Measurements from ENCODE around the gene EHD1. TPM values are rescaled to one million over a fixed set of nuclear protein-coding genes. Genes with fewer than 3 reads are reported as not detected.

Gene EHD1
- total and polyA plus RNA-seq, 10 donors: 51.9 to 337 (median 162) TPM

DNA sequence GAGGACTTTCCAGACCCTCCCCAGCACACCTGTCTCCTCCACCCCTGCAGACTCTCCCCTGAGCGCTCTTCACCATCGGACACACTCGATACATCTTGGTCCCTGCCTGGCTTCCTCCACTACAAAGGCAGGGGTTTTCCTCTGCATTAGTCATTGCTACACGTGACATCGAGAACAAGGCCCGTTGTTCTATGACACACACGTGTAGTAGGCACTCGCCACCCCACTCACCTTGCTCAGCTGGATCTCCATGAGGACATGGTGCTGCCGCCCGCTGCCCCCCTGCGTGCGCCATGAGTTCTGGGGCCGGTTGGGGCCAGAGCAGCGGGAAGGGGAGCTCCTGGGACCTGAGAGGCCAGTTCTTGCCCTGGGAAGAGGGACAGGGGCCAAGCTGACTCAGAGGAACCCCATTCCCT is 21.9 kb upstream of the EHD1 start:
- 71 to 86% (median 84%) methylated on average over 7 to 14 of the region's 14 CpGs for WGBS, 5 donors
- DNase-seq: no peak
- peaks cover 4 to 100% (median 88%) of the 10 kb centered on the region in 6 donors for H3K36me3 ChIP-seq
- H3K27me3 ChIP-seq (replicated peaks in 1 of 7): no peaks in the 10 kb centered on the region
- no peaks in the 10 kb centered on the region for H3K9me3 ChIP-seq
- intact Hi-C loops (cut with DNase I; ENCODE audit: low total_unique reads): no loop called here
- no peak overlapping the region for H3K4me3 ChIP-seq
- H3K4me1 ChIP-seq: peaks cover 0 to 3% (median 0%) of the 10 kb centered on the region in 6 donors
- no peak for TF ChIP-seq POLR2A (IDR thresholded peaks at IDR 0.05)
- peak in 1 of 3 donors; percentile 50 for TF ChIP-seq POLR2AphosphoS5 (IDR thresholded peaks at IDR 0.05)
- H3K27ac ChIP-seq: peak overlapping the region in 1 of 8 donors; percentile 13

DNA sequence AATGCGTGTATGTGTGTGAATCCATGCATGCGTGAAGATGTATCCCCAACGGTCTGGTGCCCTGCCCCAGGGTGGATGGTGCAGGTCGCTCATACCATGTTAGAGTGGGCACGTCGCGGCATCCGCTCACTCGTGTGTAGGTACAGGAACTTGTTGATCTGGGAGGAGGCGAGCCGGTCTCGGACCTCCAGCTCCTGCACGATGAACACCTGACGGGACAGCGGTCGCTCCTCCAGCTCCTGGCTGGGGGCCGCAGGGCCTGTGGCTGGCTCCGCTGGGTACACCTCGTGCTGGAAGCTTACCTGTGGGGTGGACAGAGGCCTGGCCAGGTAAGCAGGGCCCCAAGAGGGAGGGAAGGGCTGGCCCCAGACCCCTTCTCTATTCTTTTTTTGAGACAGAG is 20.1 kb upstream of the EHD1 start:
- no peaks in the 10 kb centered on the region for H3K27me3 ChIP-seq (replicated peaks in 1 of 7)
- H3K36me3 ChIP-seq: peaks cover 1 to 92% (median 79%) of the 10 kb centered on the region in 6 donors
- intact Hi-C loops (cut with DNase I; ENCODE audit: low total_unique reads): no loop called here
- 95 to 97% (median 95%) methylated on average over 12 to 19 of the region's 19 CpGs for WGBS, 5 donors
- no peaks in the 10 kb centered on the region for H3K9me3 ChIP-seq
- H3K27ac ChIP-seq: no peak overlapping the region
- H3K4me3 ChIP-seq: no peak overlapping the region
- H3K4me1 ChIP-seq: peaks cover 7 to 16% (median 11%) of the 10 kb centered on the region in 6 donors
- TF ChIP-seq POLR2A (IDR thresholded peaks at IDR 0.05) (no peak), CTCF (IDR thresholded peaks at IDR 0.05 in 8 of 11, conservative IDR thresholded peaks at IDR 0.05 in 3 of 11) (no peak)
- DNase-seq: no peak

DNA sequence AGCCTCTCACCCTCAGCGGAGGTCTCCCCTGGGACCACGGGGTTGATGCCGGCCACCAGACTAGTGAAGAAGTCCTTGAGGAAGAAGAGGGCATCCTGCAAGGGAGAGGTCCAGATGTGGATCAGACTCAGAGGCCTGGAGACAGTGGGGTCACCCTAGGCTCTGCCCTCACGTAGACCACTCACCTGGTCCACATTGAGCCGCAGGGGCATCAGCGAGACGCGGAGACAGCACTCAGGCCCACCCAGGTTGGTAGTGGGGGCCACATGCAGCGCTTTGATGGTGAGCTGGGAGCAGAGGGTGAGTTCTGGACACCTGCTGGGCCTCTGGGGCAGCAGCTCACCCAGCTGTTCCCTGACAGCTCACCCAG is 19.6 kb upstream of the EHD1 start:
- no peak for DNase-seq
- intact Hi-C loops (cut with DNase I; ENCODE audit: low total_unique reads): no loop called here
- H3K27ac ChIP-seq: no peak overlapping the region
- 91 to 99% (median 95%) methylated on average over 3 to 9 of the region's 9 CpGs for WGBS, 5 donors
- TF ChIP-seq POLR2AphosphoS5 (IDR thresholded peaks at IDR 0.05) (peak in 1 of 3 donors; percentile 3), CTCF (IDR thresholded peaks at IDR 0.05 in 8 of 11, conservative IDR thresholded peaks at IDR 0.05 in 3 of 11) (no peak)
- peaks cover 0 to 87% (median 74%) of the 10 kb centered on the region in 6 donors for H3K36me3 ChIP-seq
- peaks cover 10 to 21% (median 16%) of the 10 kb centered on the region in 6 donors for H3K4me1 ChIP-seq
- H3K9me3 ChIP-seq: no peaks in the 10 kb centered on the region
- no peaks in the 10 kb centered on the region for H3K27me3 ChIP-seq (replicated peaks in 1 of 7)
- H3K4me3 ChIP-seq: no peak overlapping the region

DNA sequence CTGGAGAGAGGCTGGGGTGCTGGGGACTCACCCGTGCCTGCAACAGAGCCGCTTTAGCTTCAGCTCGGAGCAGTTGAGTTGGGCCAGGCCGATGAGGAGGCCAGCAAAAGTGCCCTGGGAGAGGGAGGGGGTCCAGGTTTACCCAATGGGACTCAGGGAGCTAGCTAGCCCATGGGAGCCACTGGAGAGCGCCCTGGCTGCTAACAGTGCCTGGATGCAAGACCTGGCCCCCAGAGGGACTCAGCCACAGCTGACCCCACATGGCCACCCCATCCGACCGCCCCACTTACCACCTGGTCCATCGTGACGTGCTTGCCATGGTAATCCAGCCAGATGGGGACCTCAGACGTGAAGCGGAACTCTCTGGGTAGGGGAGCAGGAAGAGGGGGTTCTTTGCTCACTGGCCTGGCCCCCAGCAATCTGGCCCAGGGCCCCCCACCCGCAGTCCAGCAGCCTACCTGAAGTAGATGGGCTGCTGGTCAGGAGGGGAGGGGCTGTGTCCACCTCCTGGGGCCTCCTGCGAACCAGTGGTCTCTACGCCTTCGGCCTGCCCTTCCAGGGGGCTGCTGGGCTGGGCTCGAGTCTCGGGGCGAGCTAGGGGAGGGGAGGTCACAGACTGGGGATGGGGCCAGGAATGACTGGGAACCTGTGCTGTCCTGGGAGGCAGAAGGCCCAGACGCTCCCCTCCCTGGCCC is 19.1 kb upstream of the EHD1 start:
- no peak for TF ChIP-seq CTCF (IDR thresholded peaks at IDR 0.05 in 8 of 11, conservative IDR thresholded peaks at IDR 0.05 in 3 of 11)
- TF ChIP-seq POLR2A (IDR thresholded peaks at IDR 0.05): no peak
- WGBS, 5 donors: 90 to 98% (median 95%) methylated on average over 7 to 19 of the region's 19 CpGs
- H3K27me3 ChIP-seq (replicated peaks in 1 of 7): no peaks in the 10 kb centered on the region
- no peak overlapping the region for H3K27ac ChIP-seq
- no peaks in the 10 kb centered on the region for H3K9me3 ChIP-seq
- no peak for DNase-seq
- H3K36me3 ChIP-seq: peaks cover 0 to 81% (median 69%) of the 10 kb centered on the region in 6 donors
- intact Hi-C loops (cut with DNase I; ENCODE audit: low total_unique reads): no loop called here
- H3K4me3 ChIP-seq: no peak overlapping the region
- H3K4me1 ChIP-seq: peaks cover 15 to 27% (median 21%) of the 10 kb centered on the region in 6 donors
